ENCODE results near the gene SCARF2.

Gene SCARF2

DNA sequence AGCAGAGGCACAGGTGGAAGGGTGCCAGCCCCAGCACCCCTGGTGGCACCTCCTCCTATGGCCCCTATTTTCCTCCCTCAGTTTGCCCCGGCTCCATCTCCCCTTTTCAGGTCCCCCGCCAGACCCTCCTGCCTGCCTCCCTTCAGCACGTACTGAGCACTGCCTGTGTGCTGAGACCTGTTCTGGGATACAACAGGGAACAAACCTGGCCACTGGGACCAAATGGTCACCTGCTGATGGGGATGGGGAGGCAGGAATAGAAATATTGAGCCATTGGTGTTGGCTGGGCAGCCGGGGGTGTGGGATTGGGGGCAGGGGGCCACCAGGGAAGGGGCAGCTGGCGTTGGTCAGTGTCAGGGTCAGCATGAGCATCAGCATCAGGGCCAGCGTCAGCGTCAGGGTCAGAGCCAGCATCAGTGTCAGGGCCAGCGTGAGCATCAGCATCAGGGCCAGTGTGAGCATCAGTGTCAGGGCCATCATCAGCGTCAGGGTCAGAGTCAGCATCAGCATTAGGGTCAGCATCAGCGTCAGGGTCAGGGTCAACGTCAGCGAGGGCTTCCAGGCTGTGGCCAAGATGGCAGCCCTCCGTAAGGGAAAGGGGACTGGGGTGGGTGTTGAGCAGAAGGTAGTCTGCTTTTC, 36.1 kb downstream of the SCARF2 start:
- DNase-seq (ENCODE audit: low read depth in 1 of 2, low spot score in 1 of 2): no peak
- no peak for TF ChIP-seq POLR2AphosphoS5 (IDR thresholded peaks at IDR 0.05; ENCODE audit: low read depth)
- TF ChIP-seq, protein P1, sequence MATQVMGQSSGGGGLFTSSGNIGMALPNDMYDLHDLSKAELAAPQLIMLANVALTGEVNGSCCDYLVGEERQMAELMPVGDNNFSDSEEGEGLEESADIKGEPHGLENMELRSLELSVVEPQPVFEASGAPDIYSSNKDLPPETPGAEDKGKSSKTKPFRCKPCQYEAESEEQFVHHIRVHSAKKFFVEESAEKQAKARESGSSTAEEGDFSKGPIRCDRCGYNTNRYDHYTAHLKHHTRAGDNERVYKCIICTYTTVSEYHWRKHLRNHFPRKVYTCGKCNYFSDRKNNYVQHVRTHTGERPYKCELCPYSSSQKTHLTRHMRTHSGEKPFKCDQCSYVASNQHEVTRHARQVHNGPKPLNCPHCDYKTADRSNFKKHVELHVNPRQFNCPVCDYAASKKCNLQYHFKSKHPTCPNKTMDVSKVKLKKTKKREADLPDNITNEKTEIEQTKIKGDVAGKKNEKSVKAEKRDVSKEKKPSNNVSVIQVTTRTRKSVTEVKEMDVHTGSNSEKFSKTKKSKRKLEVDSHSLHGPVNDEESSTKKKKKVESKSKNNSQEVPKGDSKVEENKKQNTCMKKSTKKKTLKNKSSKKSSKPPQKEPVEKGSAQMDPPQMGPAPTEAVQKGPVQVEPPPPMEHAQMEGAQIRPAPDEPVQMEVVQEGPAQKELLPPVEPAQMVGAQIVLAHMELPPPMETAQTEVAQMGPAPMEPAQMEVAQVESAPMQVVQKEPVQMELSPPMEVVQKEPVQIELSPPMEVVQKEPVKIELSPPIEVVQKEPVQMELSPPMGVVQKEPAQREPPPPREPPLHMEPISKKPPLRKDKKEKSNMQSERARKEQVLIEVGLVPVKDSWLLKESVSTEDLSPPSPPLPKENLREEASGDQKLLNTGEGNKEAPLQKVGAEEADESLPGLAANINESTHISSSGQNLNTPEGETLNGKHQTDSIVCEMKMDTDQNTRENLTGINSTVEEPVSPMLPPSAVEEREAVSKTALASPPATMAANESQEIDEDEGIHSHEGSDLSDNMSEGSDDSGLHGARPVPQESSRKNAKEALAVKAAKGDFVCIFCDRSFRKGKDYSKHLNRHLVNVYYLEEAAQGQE (IDR thresholded peaks at IDR 0.05; ENCODE audit: insufficient replicate concordance, low read depth): no peak
- TF ChIP-seq SPI1 (IDR thresholded peaks at IDR 0.05; ENCODE audit: borderline replicate concordance, low read depth): no peak
- no peak for TF ChIP-seq GABPA (IDR thresholded peaks at IDR 0.05; ENCODE audit: low read depth)
- TF ChIP-seq, protein P2, sequence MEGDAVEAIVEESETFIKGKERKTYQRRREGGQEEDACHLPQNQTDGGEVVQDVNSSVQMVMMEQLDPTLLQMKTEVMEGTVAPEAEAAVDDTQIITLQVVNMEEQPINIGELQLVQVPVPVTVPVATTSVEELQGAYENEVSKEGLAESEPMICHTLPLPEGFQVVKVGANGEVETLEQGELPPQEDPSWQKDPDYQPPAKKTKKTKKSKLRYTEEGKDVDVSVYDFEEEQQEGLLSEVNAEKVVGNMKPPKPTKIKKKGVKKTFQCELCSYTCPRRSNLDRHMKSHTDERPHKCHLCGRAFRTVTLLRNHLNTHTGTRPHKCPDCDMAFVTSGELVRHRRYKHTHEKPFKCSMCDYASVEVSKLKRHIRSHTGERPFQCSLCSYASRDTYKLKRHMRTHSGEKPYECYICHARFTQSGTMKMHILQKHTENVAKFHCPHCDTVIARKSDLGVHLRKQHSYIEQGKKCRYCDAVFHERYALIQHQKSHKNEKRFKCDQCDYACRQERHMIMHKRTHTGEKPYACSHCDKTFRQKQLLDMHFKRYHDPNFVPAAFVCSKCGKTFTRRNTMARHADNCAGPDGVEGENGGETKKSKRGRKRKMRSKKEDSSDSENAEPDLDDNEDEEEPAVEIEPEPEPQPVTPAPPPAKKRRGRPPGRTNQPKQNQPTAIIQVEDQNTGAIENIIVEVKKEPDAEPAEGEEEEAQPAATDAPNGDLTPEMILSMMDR (IDR thresholded peaks at IDR 0.05; ENCODE audit: insufficient read depth, low read length): no peak
- H3K27me3 ChIP-seq (ENCODE audit: insufficient read depth, poor library complexity, severe bottlenecking): no peaks in the 10 kb centered on the region

DNA sequence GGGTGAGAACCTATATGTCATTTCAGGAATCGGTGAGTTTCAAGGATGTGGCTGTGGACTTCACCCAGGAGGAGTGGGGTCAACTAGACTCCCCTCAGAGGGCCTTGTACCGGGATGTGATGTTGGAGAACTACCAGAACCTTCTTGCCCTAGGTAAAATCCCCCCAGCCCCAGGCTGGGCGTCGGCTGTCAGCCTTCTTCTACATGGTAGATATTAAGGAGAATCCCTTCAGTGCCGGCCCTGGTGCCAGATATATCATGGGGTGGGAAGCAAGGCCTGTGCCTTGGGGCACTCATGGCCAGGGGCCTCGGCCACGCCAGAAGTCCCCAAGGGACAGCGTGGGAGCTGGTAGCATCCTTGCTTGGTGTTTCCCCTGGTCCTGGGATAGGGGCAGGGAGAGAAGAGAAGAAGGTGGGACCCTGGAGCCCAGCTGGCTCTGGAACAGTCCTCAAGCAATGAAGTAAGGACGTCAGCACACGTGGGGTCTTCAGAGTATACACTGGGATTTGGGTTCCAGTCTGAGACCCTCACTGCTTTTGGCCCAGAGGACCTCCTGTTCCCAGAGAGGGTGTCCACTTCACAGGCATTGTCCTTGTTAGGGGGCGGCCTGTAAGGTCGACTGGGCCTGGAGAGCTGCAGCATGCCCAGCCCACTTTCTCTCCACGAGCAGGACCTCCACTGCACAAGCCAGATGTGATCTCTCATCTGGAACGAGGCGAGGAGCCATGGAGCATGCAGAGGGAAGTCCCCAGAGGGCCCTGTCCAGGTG, 36.8 kb downstream of the SCARF2 start:
- TF ChIP-seq GABPA (IDR thresholded peaks at IDR 0.05; ENCODE audit: low read depth): no peak
- no peak for DNase-seq (ENCODE audit: low read depth in 1 of 2, low spot score in 1 of 2)
- Histone ChIP-seq H3K27ac (replicated peaks) (no peak overlapping the region), H3K27me3 (ENCODE audit: insufficient read depth, poor library complexity, severe bottlenecking) (no peaks in the 10 kb centered on the region), H3K4me3 (replicated peaks; ENCODE audit: insufficient read depth, low read length) (no peak overlapping the region)

More for the DNA sequence above, 36.1 kb downstream of the SCARF2 start:
- H3K4me3 ChIP-seq (replicated peaks; ENCODE audit: insufficient read depth, low read length): no peak overlapping the region
- H3K27ac ChIP-seq (replicated peaks): no peak overlapping the region

DNA sequence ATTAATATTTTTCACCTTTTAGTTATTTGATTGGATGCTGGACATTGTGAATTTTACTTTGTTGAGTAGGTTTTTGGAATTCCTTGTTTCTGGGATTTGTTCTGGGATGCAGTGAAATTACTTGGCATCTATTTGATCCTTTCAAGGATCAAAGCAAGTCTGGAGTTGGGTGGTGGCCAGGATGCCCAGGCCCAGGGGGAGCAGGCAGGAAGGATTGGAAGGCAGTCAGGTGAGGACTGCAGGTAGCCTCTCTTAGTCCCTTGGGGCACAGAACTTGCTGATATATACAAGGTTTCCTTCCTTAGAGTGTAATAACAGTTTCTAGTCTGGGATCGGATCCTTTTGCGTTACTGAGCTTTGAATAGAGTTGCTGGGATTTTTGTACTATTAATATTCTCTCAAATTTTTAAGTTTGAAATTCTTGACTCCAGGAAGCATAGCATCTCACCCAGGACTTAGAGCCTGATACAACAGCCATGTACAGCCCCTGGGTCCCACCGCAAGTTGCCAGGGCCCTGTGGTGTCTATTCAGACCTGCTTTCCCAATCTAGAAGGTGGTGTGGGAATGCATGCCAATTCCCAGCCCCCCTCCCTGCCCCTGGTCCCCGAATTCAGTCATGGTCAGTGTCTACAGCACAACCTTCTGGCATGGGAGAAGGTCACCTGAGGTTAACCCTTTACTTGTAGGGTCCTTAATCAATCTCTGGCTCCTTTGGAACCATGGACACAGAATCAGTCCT, 37.6 kb downstream of the SCARF2 start:
- DNase-seq (ENCODE audit: low read depth in 1 of 2, low spot score in 1 of 2): no peak
- TF ChIP-seq POLR2AphosphoS5 (IDR thresholded peaks at IDR 0.05; ENCODE audit: low read depth) (no peak), SPI1 (IDR thresholded peaks at IDR 0.05; ENCODE audit: borderline replicate concordance, low read depth) (no peak), GABPA (IDR thresholded peaks at IDR 0.05; ENCODE audit: low read depth) (no peak)
- TF ChIP-seq, protein P2 (IDR thresholded peaks at IDR 0.05; ENCODE audit: insufficient read depth, low read length): no peak
- TF ChIP-seq, protein P1 (IDR thresholded peaks at IDR 0.05; ENCODE audit: insufficient replicate concordance, low read depth): no peak
- H3K4me3 ChIP-seq (replicated peaks; ENCODE audit: insufficient read depth, low read length): no peak overlapping the region
- H3K27me3 ChIP-seq (ENCODE audit: insufficient read depth, poor library complexity, severe bottlenecking): no peaks in the 10 kb centered on the region
- H3K27ac ChIP-seq (replicated peaks): no peak overlapping the region

DNA sequence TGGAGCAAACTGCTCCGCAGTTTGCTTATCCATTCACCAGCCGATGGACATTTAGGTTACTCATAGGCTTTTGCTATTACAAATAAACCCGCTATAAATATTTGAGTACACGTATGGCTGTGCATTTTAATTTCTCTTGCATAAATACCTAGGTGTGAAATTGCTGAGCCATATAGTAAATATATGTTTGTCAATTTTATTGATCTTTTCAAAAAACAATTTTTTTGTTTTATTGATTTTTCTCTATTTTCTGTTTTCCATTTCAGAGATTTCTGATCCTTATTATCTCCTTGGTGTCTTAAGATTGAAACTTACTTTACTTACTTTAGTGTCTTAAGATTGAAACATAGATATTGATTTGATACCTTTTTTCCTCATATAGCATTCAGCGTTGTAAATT, 39.2 kb downstream of the SCARF2 start:
- Histone ChIP-seq H3K27ac (replicated peaks) (no peak overlapping the region), H3K27me3 (ENCODE audit: insufficient read depth, poor library complexity, severe bottlenecking) (no peaks in the 10 kb centered on the region), H3K4me3 (replicated peaks; ENCODE audit: insufficient read depth, low read length) (no peak overlapping the region)
- TF ChIP-seq, protein P1 (IDR thresholded peaks at IDR 0.05; ENCODE audit: insufficient replicate concordance, low read depth): no peak
- TF ChIP-seq GABPA (IDR thresholded peaks at IDR 0.05; ENCODE audit: low read depth): no peak
- no peak for TF ChIP-seq POLR2AphosphoS5 (IDR thresholded peaks at IDR 0.05; ENCODE audit: low read depth)
- TF ChIP-seq, protein P2 (IDR thresholded peaks at IDR 0.05; ENCODE audit: insufficient read depth, low read length): no peak
- TF ChIP-seq SPI1 (IDR thresholded peaks at IDR 0.05; ENCODE audit: borderline replicate concordance, low read depth): no peak
- DNase-seq (ENCODE audit: low read depth in 1 of 2, low spot score in 1 of 2): no peak
